ENCODE results near the gene NT5DC4.

NT5DC4 gene

GRCh38 chr2:112720785-112721184, at the start of gene NT5DC4:
TSS of gene NT5DC4 (plus strand) at chr2:112721020. CDS start at chr2:112721080, 60 bp downstream.
- no peak for DNase-seq (ENCODE audit: low spot score)

DNA sequence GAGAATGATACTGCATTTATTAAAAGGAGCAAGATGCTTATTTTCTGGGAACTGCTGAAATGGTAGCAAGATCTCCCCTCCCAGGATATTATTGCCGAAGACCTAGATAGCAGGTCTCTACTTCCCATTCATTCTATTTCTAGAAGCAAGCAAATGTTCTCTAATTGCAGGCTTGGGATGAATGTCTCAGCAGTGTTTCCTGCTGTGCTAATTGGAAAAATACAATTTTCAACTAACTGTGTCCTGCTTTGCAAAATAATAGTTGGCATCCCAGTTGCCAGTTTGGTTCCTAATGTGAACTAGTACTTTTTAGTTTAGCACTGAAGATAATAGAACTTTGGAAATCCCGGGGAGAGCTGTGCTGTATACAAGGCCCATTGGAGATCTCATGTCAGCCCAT, 49.0 kb upstream of the NT5DC4 start:
- no peak for DNase-seq (ENCODE audit: low spot score)

DNA sequence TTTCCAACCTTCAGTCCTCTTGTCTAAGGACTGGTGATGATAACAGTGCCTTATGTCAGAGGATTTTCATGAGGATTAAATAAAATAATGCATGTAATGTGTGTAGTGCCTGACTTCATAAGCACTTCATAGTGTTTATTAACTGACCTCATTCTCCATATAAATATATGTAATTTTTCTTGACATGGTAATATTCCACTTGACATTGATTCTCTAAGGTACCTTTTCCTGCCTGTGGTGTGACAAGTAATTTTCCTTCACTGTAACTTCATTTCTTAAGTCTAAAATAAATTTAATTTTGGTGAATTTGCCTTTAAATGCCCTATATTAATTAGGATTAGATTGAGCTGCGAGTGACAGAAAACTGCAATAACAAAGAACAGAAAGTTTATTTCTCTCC, 47.8 kb upstream of the NT5DC4 start:
- DNase-seq (ENCODE audit: low spot score), result no peak

- DNase-seq (ENCODE audit: low spot score), result no peak
Measured at GRCh38 chr2:112674229-112674628, 46.6 kb upstream of the NT5DC4 start.

- no peak for DNase-seq (ENCODE audit: low spot score)
Measured at GRCh38 chr2:112679484-112679883, 41.3 kb upstream of the NT5DC4 start.

- no peak for DNase-seq (ENCODE audit: low spot score)
Measured at GRCh38 chr2:112680666-112681101, 40.1 kb upstream of the NT5DC4 start.

DNA sequence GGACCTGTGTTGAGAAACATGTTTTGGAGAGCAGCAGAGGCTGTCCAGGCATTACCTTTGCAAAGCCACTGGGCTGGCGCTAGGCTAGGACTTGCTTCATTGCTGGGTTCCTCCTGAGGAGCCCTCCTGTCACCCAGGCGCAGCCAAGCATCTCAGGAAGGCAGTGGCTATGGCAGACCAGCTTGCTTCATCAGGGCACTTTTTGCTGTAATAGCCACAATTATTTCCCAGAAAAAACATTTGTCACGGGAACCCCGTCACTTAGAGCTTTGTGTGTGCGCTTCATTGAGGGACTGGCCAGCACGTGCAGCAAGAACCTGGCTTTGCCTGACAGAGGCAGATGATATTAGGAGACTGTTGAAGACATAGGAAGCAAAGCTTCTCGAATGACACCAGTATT, 38.7 kb upstream of the NT5DC4 start:
- DNase-seq (ENCODE audit: low spot score), result no peak

- DNase-seq (ENCODE audit: low spot score), result no peak
Measured at GRCh38 chr2:112683550-112684414, 37.0 kb upstream of the NT5DC4 start.

GRCh38 chr2:112684415-112684775, 36.4 kb upstream of the NT5DC4 start:
- DNase-seq (ENCODE audit: low spot score), result no peak

GRCh38 chr2:112685271-112685884, 35.4 kb upstream of the NT5DC4 start:
- no peak for DNase-seq (ENCODE audit: low spot score)

DNA sequence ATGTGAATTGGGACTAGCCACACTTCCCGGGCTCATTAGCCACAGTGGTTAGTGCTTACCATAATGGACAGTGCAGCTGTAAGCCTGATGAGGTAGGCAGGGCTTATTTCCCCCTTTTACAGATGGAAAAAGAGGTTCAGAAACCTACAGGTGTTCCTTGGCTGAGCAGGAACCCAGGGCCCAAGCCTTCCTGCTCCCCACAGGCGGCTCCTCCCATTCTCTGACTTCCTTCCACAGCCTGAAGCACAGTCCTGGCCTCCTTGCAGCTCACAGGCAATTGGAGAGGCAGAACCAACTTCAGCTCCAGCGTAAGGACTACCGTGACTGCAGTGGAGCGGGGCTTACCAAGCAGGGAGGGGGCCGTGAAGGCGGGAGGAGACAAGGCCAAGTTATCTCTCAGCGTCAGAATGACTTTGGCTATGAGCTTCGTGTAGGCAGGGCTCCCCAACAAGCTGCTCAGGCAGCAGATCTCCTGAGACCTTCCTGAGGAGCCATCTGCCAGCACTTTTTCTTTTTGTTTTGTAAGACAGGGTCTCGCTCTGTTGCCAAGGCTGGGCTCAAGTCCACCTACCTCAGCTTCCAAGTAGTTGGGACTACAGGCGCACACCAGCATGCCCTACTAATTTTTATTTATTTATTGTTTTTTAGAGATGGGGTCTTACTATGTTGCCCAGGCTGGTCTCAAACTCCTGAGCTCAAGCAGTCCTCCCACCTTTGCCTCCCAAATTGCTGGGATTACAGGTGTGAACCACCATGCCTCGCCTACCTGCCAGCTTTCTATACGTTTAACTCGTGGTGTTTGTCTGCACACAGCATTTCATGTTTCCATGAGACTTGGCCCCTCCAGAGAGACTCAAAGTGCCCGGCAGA, 34.2 kb upstream of the NT5DC4 start:
- DNase-seq (ENCODE audit: low spot score), result no peak

DNA sequence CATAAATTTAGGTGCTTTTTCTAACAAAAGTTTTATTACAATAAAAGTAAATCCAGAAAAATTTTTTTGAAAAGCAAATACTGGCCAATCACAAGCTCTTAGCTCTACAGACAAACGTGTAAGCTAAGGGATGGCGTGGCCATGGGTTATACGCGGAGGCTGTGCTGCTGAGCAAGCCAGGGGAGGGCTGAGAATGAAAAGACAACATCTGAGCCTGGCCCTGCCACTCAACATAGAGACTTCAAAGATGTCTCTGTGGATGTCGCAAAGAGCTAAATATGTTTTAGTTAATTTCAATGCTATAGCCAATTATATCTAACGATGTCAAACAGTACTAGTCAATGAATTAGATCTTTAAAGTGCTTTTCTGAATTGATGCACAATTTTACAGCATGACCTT, 33.3 kb upstream of the NT5DC4 start:
- no peak for DNase-seq (ENCODE audit: low spot score)

DNA sequence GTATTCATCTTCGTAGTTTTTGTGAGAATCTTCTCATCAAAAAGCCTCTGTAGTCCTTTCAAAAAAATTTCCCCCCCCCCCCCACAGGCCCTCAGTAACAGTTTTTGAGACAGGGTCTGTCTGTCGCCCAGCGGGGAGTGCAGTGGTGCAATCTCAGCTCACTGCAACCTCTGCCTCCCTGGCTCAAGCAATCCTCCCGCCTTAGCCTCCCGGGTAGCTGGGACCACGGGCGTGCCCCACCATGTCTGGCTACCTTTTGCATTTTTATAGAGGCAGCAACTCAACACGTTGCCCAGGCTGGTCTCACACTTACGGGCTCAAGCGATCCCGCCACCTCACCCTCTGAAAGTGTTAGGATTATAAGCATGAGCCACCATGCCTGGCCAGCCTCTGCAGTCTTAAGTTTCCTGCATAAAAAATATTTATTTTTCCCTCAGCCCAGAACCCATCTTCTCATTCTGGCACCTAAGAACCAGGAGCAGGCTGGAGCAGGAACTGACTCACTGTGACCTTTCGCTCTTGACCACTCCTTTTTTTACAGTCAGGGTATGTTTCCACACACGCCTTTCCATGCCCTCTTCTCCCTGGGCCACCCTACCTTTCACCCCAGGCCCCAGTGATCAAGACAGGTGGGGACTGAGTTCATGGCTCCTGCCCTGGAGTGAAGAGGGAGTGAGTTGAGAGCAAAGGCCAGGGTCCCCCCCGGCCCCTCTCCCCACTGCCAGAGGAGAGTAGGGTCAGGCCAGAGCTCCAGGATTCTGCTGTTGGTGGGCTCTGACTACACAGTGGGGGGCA, 32.5 kb upstream of the NT5DC4 start:
- no peak for DNase-seq (ENCODE audit: low spot score)

DNA sequence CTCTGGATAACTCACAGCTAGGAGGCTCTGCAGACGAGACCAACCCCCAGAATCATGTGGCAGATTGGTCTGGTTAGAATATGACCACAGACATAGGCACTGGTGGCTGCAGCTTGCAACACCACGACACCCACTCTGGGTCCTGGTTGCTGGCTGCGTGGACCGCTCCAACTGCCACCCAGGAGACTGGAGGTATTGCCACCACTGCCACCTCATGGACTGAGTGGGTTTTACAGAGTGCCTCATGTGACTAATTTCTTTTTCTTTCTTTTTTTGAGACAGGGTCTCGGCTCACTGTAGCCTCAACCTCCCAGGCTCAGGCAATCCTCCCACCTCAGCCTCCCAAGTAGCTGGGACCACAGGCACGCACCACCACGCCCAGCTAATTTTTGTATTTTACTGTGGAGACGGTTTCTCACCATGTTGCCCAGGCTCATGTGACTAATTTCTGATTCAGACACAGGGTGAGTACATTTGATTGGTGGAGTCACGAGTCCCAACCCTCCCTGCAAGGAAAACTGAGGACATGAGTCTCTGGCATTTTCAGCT, 29.9 kb upstream of the NT5DC4 start:
- DNase-seq (ENCODE audit: low spot score), result peak; percentile 73

DNA sequence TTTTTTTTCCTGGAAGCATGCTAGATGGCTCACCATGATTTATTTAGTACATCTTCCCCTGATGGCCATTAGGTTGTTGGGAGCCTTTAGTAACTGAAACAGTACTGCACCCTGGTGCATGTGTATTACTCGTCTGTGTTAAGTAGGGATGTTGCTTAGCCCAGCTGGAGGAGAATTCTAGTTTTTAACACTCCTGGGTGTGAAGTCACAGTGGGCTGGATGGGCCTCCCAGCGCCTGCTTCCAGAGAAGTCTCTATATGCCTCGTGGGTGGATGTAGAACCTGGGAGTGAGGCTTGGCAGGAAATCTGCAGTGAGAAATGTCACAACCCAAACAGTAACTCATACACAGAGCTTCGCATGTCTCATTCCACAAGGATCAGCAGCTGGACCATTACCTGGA, 28.9 kb upstream of the NT5DC4 start:
- DNase-seq (ENCODE audit: low spot score), result no peak

- peak; percentile 63 for DNase-seq (ENCODE audit: low spot score)
Measured at GRCh38 chr2:112692495-112692911, 28.3 kb upstream of the NT5DC4 start.

DNA sequence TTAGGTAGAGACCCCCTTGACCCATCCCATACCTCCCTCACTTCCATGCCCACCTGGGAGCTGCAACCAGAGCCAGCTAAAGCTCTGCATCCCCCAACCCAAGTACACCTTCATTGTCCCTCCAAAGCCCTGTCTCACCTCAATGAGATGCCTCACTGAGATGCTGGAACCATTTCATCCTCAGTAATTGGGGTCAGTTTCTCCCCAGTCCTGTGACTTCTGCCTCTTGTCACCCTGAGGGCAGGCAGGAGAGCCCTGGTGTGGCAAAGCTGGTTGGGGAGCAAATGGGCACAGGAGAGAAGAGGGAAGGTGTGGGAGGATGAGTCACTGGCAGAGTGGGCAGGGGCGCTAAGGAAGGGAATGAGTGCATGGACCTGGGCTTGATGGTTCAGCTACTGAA, 27.9 kb upstream of the NT5DC4 start:
- DNase-seq (ENCODE audit: low spot score), result no peak

DNA sequence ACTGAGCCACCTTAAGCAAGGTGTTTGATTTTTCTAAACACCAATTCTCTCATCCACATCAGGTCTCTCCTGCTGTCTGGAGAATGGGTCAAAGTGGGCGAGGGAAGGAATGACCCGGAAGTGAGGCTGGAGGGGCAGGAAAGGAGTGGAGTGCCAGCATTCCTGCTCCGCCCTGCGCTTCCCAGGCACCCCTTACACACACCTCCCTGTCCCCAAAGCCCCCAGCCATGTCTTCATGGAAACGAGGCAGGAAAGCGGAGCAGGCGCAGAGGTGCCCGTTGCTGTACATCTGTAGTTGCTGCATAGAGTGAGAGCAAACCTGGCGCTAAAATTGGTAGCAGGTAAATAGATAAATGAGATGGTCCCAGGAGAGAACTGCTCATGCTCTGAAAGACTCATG, 27.2 kb upstream of the NT5DC4 start:
- DNase-seq (ENCODE audit: low spot score), result no peak

GRCh38 chr2:112694182-112694581, 26.6 kb upstream of the NT5DC4 start:
- DNase-seq (ENCODE audit: low spot score), result no peak

DNA sequence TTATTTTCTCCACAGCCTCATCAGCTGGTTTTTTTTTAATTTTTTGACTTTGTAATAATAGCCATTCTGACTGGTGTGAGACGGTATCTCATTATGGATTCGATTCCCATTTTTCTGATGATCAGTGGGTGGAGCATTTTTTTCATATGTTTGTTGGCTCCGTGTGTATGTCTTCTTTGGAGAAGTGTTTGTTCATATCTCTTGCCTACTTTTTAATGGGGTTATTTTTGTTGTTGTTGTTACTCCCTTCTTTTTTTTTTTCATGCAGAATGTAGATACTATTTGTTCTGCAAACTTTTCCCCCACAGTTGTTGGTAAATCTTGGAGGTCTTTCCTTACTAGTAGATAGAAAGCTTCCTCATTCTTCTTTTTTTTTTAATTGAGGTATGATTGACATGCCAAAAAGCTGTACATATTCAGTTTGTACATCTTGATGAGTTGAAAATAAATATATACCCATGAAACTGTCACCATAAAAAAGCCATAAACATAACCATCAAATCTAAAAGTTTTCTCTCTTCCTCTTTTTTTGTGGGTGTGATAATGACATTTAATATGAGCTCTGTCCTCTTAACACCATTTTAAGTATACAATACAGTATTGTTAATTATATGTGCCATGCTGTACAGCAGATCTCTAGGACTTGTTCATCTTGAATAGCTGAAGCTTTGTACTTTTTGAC, 21.8 kb upstream of the NT5DC4 start:
- DNase-seq (ENCODE audit: low spot score), result no peak
